Sigmoid colon (tissue), 3 donors: ENCODE data around the gene CFL2.

ENCODE experiments used
- POLR2A ChIP-seq, 2 donors: fragments of 450-650 bp; IDR thresholded peaks; one replicate each; pipeline ENCODE4 v1.6.1; 2016; ENCODE audit warnings: antibody characterized with exemption in 2 of 2, mild to moderate bottlenecking in 2 of 2, moderate library complexity in 2 of 2
- TF ChIP-seq, protein P1 (sequence below), 4 experiments: fragments of 450-650 bp in 3 of 4; fragments of 200-600 bp in 1 of 4; IDR thresholded peaks; one replicate each; pipeline ENCODE4 v1.5.1; 2016 to 2019; ENCODE audit warnings: antibody characterized with exemption in 4 of 4, mild to moderate bottlenecking in 3 of 4, moderate library complexity in 2 of 4

DNA sequence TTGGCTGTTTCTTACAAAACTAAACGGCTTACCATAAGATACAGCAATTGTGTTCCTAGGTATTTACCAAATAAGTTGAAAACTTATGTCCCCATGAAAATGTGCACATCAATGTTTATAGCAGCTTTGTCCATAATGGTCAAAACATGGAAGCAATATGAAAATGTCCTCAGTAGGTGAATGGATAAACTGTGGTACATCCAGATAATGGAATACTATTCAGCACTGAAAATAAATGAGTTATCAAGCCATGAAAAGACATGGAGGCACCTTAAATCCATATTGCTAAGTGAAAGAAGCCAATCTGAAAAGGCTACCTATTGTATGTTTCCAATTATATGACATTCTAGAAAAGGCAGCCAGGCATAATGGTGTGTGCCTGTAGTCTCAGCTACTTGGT lies 40.7 kb downstream of the CFL2 start:
- TF ChIP-seq, protein P1, sequence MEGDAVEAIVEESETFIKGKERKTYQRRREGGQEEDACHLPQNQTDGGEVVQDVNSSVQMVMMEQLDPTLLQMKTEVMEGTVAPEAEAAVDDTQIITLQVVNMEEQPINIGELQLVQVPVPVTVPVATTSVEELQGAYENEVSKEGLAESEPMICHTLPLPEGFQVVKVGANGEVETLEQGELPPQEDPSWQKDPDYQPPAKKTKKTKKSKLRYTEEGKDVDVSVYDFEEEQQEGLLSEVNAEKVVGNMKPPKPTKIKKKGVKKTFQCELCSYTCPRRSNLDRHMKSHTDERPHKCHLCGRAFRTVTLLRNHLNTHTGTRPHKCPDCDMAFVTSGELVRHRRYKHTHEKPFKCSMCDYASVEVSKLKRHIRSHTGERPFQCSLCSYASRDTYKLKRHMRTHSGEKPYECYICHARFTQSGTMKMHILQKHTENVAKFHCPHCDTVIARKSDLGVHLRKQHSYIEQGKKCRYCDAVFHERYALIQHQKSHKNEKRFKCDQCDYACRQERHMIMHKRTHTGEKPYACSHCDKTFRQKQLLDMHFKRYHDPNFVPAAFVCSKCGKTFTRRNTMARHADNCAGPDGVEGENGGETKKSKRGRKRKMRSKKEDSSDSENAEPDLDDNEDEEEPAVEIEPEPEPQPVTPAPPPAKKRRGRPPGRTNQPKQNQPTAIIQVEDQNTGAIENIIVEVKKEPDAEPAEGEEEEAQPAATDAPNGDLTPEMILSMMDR (IDR thresholded peaks at IDR 0.05) = no peak
- no peak for TF ChIP-seq POLR2A (IDR thresholded peaks at IDR 0.05)
